CD4-positive, CD25-positive, alpha-beta regulatory T cell (primary cell): ENCODE measurements around the gene IDH2. TPM values are rescaled to one million over a fixed set of nuclear protein-coding genes. Genes with fewer than 3 reads are reported as not detected.
A peak's percentile ranks its signal among the peaks of the same experiment; 100 is the strongest.

Experiments used
- ATAC-seq, 2 donors: fragments of 150-1000 bp; cut with Tn5 transposase; one replicate each; pipeline ENCODE4 v1.10.0; 2021; ENCODE audit warnings: low read depth in 2 of 2, moderate number of reproducible peaks in 2 of 2, moderate library complexity in 1 of 2
- DNase-seq, 3 donors: peaks; one replicate each; pipeline versions ENCODE4 v3.0.0 to v3.0.0-alpha.2; 2012 to 2022; ENCODE audit warnings: mixed read lengths in 1 of 3
- H3K27ac ChIP-seq: one replicate; pipeline ENCODE4 v1.7.0; 2013; ENCODE audit warnings: mild to moderate bottlenecking, low read length; ENCODE audit not compliant: insufficient read depth, poor library complexity, severe bottlenecking
- H3K27me3 ChIP-seq: one replicate; pipeline ENCODE4 v1.7.0; 2013; ENCODE audit warnings: low read length; ENCODE audit not compliant: control insufficient read depth, insufficient read depth
- H3K36me3 ChIP-seq: one replicate; pipeline ENCODE4 v1.7.0; 2013; ENCODE audit warnings: mild to moderate bottlenecking, low read length, moderate library complexity; ENCODE audit not compliant: control insufficient read depth, insufficient read depth
- H3K4me1 ChIP-seq: 2 replicates; pipeline ENCODE4 v1.7.0; 2013; ENCODE audit warnings: mild to moderate bottlenecking, low read length; ENCODE audit not compliant: insufficient read depth, control insufficient read depth, poor library complexity, severe bottlenecking
- H3K4me3 ChIP-seq: one replicate; pipeline ENCODE4 v1.7.0; 2013; ENCODE audit warnings: low read depth, mild to moderate bottlenecking, low read length, moderate library complexity
- H3K9me3 ChIP-seq, 2 experiments: 1 replicate in 1 of 2; 2 replicates in 1 of 2; pipeline ENCODE4 v1.7.0; 2013; ENCODE audit warnings: low read length in 2 of 2, mild to moderate bottlenecking in 1 of 2, moderate library complexity in 1 of 2; ENCODE audit not compliant: control insufficient read depth in 2 of 2
- H3K27ac Mint-ChIP-seq, 3 donors: one replicate each; pipeline ENCODE4 v1.8.0; 2020 to 2022; ENCODE audit warnings: mild to moderate bottlenecking in 3 of 3, mixed read lengths in 3 of 3, moderate library complexity in 2 of 3
- H3K27me3 Mint-ChIP-seq: one replicate; pipeline ENCODE4 v1.8.0; 2022; ENCODE audit warnings: mild to moderate bottlenecking, mixed read lengths
- H3K36me3 Mint-ChIP-seq: one replicate; pipeline ENCODE4 v1.8.0; 2020; ENCODE audit warnings: mixed read lengths
- H3K4me1 Mint-ChIP-seq, 4 donors: one replicate each; pipeline ENCODE4 v1.8.0; 2020 to 2022; ENCODE audit warnings: mixed read lengths in 4 of 4, mild to moderate bottlenecking in 1 of 4
- H3K4me3 Mint-ChIP-seq, 4 donors: one replicate each; pipeline ENCODE4 v1.8.0; 2020 to 2022; ENCODE audit warnings: mild to moderate bottlenecking in 4 of 4, mixed read lengths in 4 of 4, moderate library complexity in 3 of 4
- H3K9me3 Mint-ChIP-seq, 7 donors: one replicate each; pipeline ENCODE4 v1.8.0; 2020 to 2022; ENCODE audit warnings: mixed read lengths in 7 of 7, mild to moderate bottlenecking in 3 of 7, moderate library complexity in 2 of 7
- polyA plus RNA-seq, 4 donors: library from polyadenylated mRNA; unstranded; fragments of 300-500 nt; fragmentation: Illumina TruSeq; gene quantifications; one replicate each; pipeline ENCODE4 v1.2.3, GENCODE V29; 2021
- total RNA-seq: library from RNA; stranded (reverse); gene quantifications from one replicate; pipeline ENCODE4 v1.2.3, GENCODE V29; 2022

IDH2 gene
- total and polyA plus RNA-seq, 5 donors from 2014 or later, result 60.8 to 123 (median 91.0) TPM

DNA sequence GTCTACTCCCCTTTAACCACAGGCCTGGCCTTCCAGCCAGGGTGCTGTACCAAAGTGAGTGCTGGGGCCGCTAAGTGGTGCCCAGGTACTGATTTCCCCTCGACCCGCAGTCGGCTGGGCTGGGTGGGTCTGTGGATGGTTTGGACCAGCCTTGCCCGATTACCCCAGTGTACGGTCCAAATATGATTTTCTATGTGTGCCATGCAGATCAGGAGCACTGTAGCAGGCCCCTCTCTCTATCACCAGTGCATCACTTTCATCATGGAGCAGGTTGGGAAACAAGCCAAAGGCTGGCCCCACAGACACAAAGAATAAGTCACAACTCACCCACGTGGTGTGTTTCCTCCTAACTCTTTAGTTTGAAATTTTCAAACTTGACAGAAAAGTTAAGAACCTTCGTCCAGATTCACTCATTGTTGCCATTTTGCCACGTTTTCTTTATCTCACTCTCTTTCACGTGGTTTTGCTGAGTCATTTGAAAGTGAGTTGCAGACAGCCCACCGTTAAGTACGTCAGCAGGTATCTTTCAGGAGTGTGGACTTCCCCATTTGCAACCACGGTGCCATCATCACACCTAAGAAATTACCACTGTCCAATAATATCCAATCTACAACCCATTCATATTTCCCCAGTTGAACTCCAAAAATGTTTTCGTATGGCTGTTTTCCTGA, 64.2 kb downstream of the IDH2 start:
- Histone ChIP-seq H3K27me3 (no peaks in the 10 kb centered on the region), H3K36me3 (no peaks in the 10 kb centered on the region), H3K27ac (peak overlapping the region; percentile 24), H3K4me1 (peaks cover 35% of the 10 kb centered on the region), H3K9me3 (no peaks in the 10 kb centered on the region), H3K4me3 (no peak overlapping the region)
- H3K4me1 Mint-ChIP-seq, result peaks cover 7 to 68% (median 41%) of the 10 kb centered on the region in 4 donors
- H3K27ac Mint-ChIP-seq, result peak overlapping the region; percentile 67 to 86 (median 68)
- peak overlapping the region in 1 of 4 donors; percentile 27 for H3K4me3 Mint-ChIP-seq
- no peaks in the 10 kb centered on the region for H3K36me3 Mint-ChIP-seq
- ATAC-seq (peak; percentile 51 to 67), DNase-seq (peak in 2 of 3 donors; percentile 54 to 77)
- H3K9me3 Mint-ChIP-seq, result no peaks in the 10 kb centered on the region
- no peaks in the 10 kb centered on the region for H3K27me3 Mint-ChIP-seq

GRCh38 chr15:90037511-90037860, 64.8 kb downstream of the IDH2 start:
- Histone ChIP-seq H3K36me3 (no peaks in the 10 kb centered on the region), H3K4me3 (no peak overlapping the region), H3K27ac (no peak overlapping the region), H3K4me1 (peaks cover 35% of the 10 kb centered on the region), H3K9me3 (no peaks in the 10 kb centered on the region), H3K27me3 (no peaks in the 10 kb centered on the region)
- Mint-ChIP-seq H3K27ac (peak overlapping the region; percentile 67 to 86 (median 68)), H3K27me3 (no peaks in the 10 kb centered on the region), H3K4me1 (peaks cover 7 to 73% (median 44%) of the 10 kb centered on the region in 4 donors), H3K9me3 (no peaks in the 10 kb centered on the region), H3K4me3 (no peak overlapping the region), H3K36me3 (no peaks in the 10 kb centered on the region)
- ATAC-seq (no peak), DNase-seq (no peak)

DNA sequence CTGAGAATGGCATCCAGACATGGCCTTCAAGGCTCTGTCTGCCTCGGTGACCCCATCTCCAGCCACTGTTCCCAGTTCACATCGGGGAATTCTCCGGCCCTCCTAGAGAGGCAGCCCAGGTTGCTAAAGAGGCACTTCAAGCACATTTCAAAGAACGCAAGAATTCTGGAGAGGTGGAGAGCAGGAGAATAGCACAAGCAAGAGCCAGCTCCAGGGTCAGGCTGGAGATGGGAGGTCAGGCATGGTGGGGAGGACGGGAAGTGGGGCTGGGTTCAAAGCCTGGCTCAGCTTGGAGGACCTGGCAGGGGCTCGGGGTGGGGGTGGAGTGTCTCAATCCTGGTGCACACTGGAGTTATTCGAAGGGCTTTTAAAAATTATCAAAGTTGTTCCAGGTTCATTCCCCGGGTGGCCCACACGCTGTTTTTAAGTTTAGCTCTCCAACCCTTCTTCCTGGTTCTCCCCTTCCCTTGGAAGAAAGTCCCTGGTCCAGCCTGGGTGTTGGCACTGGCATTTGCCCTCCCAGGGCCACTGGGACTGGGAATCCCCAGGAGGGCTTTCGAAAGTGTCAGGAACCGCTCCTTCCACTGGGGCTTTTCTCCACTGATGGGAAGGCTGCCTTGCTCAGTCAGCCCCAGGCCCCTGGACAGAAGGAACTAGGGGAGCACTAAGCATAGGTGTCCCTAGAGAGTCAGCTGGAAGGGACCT, 65.3 kb downstream of the IDH2 start:
- H3K27ac Mint-ChIP-seq, result peak overlapping the region in 2 of 3 donors; percentile 80 to 86

DNA sequence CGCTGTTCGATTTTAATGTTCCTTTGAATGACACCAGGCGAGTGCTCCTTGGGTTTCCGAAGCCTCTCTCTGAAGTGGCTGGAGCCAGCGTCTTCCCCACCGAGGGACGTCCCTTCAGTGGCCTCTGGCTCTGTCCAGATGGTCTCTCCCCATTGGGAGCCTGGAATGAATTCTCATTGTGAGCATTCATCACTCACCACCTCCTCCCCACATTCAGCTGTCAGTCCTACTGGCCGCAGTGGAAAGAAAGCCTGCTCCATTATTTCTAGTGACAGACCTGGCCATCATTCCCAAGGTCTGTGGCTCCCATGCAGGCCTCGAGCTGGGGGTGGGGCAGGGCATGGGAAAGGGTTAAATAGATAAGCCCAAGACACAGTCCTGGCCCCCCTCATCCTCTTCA, 65.9 kb downstream of the IDH2 start:
- peak overlapping the region in 1 of 4 donors; percentile 69 for H3K4me3 Mint-ChIP-seq
- Histone ChIP-seq H3K4me3 (no peak overlapping the region), H3K27me3 (no peaks in the 10 kb centered on the region), H3K36me3 (no peaks in the 10 kb centered on the region), H3K9me3 (no peaks in the 10 kb centered on the region), H3K4me1 (peaks cover 43% of the 10 kb centered on the region), H3K27ac (no peak overlapping the region)
- no peaks in the 10 kb centered on the region for H3K9me3 Mint-ChIP-seq
- no peaks in the 10 kb centered on the region for H3K27me3 Mint-ChIP-seq
- H3K27ac Mint-ChIP-seq, result peak overlapping the region in 2 of 3 donors; percentile 76 to 80
- no peak for DNase-seq
- peaks cover 7 to 83% (median 46%) of the 10 kb centered on the region in 4 donors for H3K4me1 Mint-ChIP-seq
- no peak for ATAC-seq
- no peaks in the 10 kb centered on the region for H3K36me3 Mint-ChIP-seq

More for the DNA sequence above, 65.3 kb downstream of the IDH2 start:
- Histone ChIP-seq H3K27ac (no peak overlapping the region), H3K27me3 (no peaks in the 10 kb centered on the region), H3K9me3 (no peaks in the 10 kb centered on the region), H3K36me3 (no peaks in the 10 kb centered on the region), H3K4me3 (no peak overlapping the region), H3K4me1 (peaks cover 37% of the 10 kb centered on the region)
- Mint-ChIP-seq H3K36me3 (no peaks in the 10 kb centered on the region), H3K4me3 (no peak overlapping the region), H3K27me3 (no peaks in the 10 kb centered on the region), H3K9me3 (no peaks in the 10 kb centered on the region), H3K4me1 (peaks cover 7 to 77% (median 44%) of the 10 kb centered on the region in 4 donors)
- DNase-seq, result no peak
- ATAC-seq, result no peak

- DNase-seq, result peak in 1 of 3 donors; percentile 28
Observed at GRCh38 chr15:90035840-90036230, 66.4 kb downstream of the IDH2 start.

GRCh38 chr15:90035095-90035839, 67.0 kb downstream of the IDH2 start:
- Mint-ChIP-seq H3K27ac (peak overlapping the region; percentile 67 to 86 (median 80)), H3K27me3 (no peaks in the 10 kb centered on the region), H3K9me3 (no peaks in the 10 kb centered on the region), H3K4me3 (peak overlapping the region in 2 of 4 donors; percentile 43 to 78), H3K36me3 (no peaks in the 10 kb centered on the region), H3K4me1 (peaks cover 7 to 84% (median 46%) of the 10 kb centered on the region in 4 donors)
- H3K27me3 ChIP-seq, result no peaks in the 10 kb centered on the region
- peaks cover 47% of the 10 kb centered on the region for H3K4me1 ChIP-seq
- no peaks in the 10 kb centered on the region for H3K36me3 ChIP-seq
- H3K4me3 ChIP-seq, result no peak overlapping the region
- peak overlapping the region; percentile 56 for H3K27ac ChIP-seq
- no peak for DNase-seq
- ATAC-seq, result no peak
- no peaks in the 10 kb centered on the region for H3K9me3 ChIP-seq

More at GRCh38 chr15:90035840-90036230, 66.4 kb downstream of the IDH2 start:
- H3K9me3 ChIP-seq, result no peaks in the 10 kb centered on the region
- Mint-ChIP-seq H3K4me3 (peak overlapping the region in 2 of 4 donors; percentile 43 to 78), H3K27me3 (no peaks in the 10 kb centered on the region), H3K36me3 (no peaks in the 10 kb centered on the region), H3K9me3 (no peaks in the 10 kb centered on the region), H3K4me1 (peaks cover 7 to 85% (median 48%) of the 10 kb centered on the region in 4 donors), H3K27ac (peak overlapping the region; percentile 67 to 86 (median 80))
- no peak for ATAC-seq
- H3K27me3 ChIP-seq, result no peaks in the 10 kb centered on the region
- H3K4me1 ChIP-seq, result peaks cover 47% of the 10 kb centered on the region
- no peak overlapping the region for H3K4me3 ChIP-seq
- H3K36me3 ChIP-seq, result no peaks in the 10 kb centered on the region
- no peak overlapping the region for H3K27ac ChIP-seq

DNA sequence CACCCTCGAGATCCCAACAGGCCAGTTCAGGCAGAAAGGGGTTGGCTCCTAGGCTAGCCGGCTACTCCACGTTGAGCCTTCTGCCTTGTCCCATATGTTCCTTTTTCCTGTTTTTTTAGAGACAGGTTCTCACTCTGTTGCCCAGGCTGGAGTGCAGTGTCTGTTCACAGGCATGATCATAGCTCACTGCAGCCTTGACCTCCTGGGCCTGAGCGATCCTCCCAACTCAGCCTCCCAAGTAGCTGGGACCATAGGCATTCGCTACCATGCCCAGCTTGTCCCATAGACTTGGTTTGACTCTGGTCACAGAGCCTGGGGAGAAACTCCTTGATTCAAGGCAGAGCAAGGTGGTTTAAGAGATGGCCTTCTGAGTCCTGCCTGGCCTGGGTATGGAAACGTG, 68.8 kb downstream of the IDH2 start:
- H3K4me1 ChIP-seq, result peaks cover 47% of the 10 kb centered on the region
- peak overlapping the region in 3 of 4 donors; percentile 7 to 78 (median 39) for H3K4me3 Mint-ChIP-seq
- H3K27me3 Mint-ChIP-seq, result no peaks in the 10 kb centered on the region
- H3K36me3 Mint-ChIP-seq, result peaks cover 3% of the 10 kb centered on the region
- H3K9me3 ChIP-seq, result no peaks in the 10 kb centered on the region
- H3K9me3 Mint-ChIP-seq, result peaks cover 0 to 2% (median 0%) of the 10 kb centered on the region in 7 donors
- no peak overlapping the region for H3K27ac ChIP-seq
- no peaks in the 10 kb centered on the region for H3K36me3 ChIP-seq
- no peak overlapping the region for H3K4me3 ChIP-seq
- peaks cover 12 to 77% (median 48%) of the 10 kb centered on the region in 4 donors for H3K4me1 Mint-ChIP-seq
- DNase-seq (no peak), ATAC-seq (no peak)
- H3K27me3 ChIP-seq, result no peaks in the 10 kb centered on the region
- peak overlapping the region; percentile 80 to 98 (median 92) for H3K27ac Mint-ChIP-seq
